Stimulated activated CD8-positive, alpha-beta memory T cell treated with anti-CD3 and anti-CD28 coated beads, Interleukin-4, amount 100 ng/mL, for 1 hour (primary cell): ENCODE results near the gene OSCP1.
A peak's percentile ranks its signal among the peaks of the same experiment; 100 is the strongest.

Experiments
- DNase-seq, 2 donors: peaks; one replicate each; pipeline ENCODE4 v3.0.0-alpha.2; 2020; ENCODE audit warnings: low read depth in 2 of 2, low spot score in 1 of 2

The OSCP1 gene

GRCh38 chr1:36406440-36406839 lies 43.8 kb downstream of the OSCP1 start:
- no peak for DNase-seq

- DNase-seq, result no peak
Measured at GRCh38 chr1:36402504-36402890, 47.8 kb downstream of the OSCP1 start.

- DNase-seq, result no peak
Measured at GRCh38 chr1:36401602-36402503, 48.4 kb downstream of the OSCP1 start.

GRCh38 chr1:36400825-36401601 lies 49.2 kb downstream of the OSCP1 start:
- DNase-seq, result peak; percentile 10 to 37

- DNase-seq, result no peak
Measured at GRCh38 chr1:36400514-36400824, 49.8 kb downstream of the OSCP1 start.

GRCh38 chr1:36398370-36398977 lies 51.8 kb downstream of the OSCP1 start:
- no peak for DNase-seq

- peak; percentile 72 to 77 for DNase-seq
Measured at GRCh38 chr1:36397378-36398230, 52.6 kb downstream of the OSCP1 start, which contains the start of gene LSM10. LSM10 (minus strand) TSS chr1:36397908; CDS start chr1:36394129, 3,779 bp downstream.

- DNase-seq, result no peak
Measured at GRCh38 chr1:36397083-36397377, 53.2 kb downstream of the OSCP1 start.

- no peak for DNase-seq
Measured at GRCh38 chr1:36396359-36396758, 53.9 kb downstream of the OSCP1 start.

GRCh38 chr1:36393686-36394085 lies 56.6 kb downstream of the OSCP1 start:
- no peak for DNase-seq

GRCh38 chr1:36392836-36393235 lies 57.4 kb downstream of the OSCP1 start:
- DNase-seq, result no peak

GRCh38 chr1:36391271-36391670 lies 59.0 kb downstream of the OSCP1 start:
- DNase-seq, result no peak

- DNase-seq, result no peak
Measured at GRCh38 chr1:36390411-36390810, 59.8 kb downstream of the OSCP1 start.

GRCh38 chr1:36389999-36390398 lies 60.3 kb downstream of the OSCP1 start:
- no peak for DNase-seq

GRCh38 chr1:36389261-36389660 lies 61.0 kb downstream of the OSCP1 start:
- DNase-seq, result no peak

GRCh38 chr1:36387141-36387949 lies 62.9 kb downstream of the OSCP1 start:
- no peak for DNase-seq

GRCh38 chr1:36386265-36387140 lies 63.7 kb downstream of the OSCP1 start:
- peak; percentile 60 to 76 for DNase-seq

- peak; percentile 96 to 98 for DNase-seq
Measured at GRCh38 chr1:36385410-36386264, 64.6 kb downstream of the OSCP1 start, which contains the start of gene STK40. STK40 (minus strand) TSS chr1:36385924; CDS start chr1:36361332, 24,592 bp downstream.
